GM18505 (cell line): Measurements from ENCODE around the gene PTPN9.

ENCODE experiments used
- ATAC-seq: cut with Tn5 transposase; IDR thresholded peaks from one replicate; pipeline ENCODE4 v1.9.1; 2021; ENCODE audit not compliant: unreplicated experiment
- POLR2A ChIP-seq: IDR thresholded peaks from 4 replicates; pipeline ENCODE4 v1.6.1; 2011; ENCODE audit warnings: borderline replicate concordance; ENCODE audit not compliant: insufficient read depth, insufficient read length; ENCODE audit errors: extremely low read depth

PTPN9 gene

DNA sequence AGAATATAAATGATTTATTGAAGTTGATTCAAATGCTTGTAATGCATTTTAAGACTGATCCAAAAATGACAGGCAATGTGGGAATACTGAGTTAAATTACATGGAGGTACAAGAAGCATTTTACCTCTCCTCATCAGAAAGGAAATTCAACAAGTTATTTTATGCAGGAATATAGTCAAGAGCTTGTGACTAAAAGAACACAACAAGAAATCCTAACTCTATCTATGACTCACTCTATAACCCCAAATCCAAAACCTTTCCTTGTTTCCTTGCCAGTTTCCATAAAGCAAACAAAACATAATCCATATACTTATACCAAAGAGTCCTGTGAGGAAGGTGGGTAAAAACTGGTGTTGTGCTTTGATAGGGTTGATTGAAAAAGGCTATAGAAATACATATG lies 158.4 kb downstream of the PTPN9 start:
- ATAC-seq, result no peak
- no peak for TF ChIP-seq POLR2A

- no peak for ATAC-seq
- TF ChIP-seq POLR2A, result no peak
Measured at GRCh38 chr15:75416584-75416983, 162.5 kb downstream of the PTPN9 start.
